Measurements from ENCODE around the gene DCPS.
A peak's percentile ranks its signal among the peaks of the same experiment; 100 is the strongest.
"Not testable (repeated sequence)": the region's sequence is repeated elsewhere in the genome, so short reads cannot be mapped to it uniquely, and the experiment has no call there.

The DCPS gene

GRCh38 chr11:126343051-126343450 lies 39.2 kb downstream of the DCPS start:
- no peak for FAIRE-seq

GRCh38 chr11:126344141-126345080 lies 40.6 kb downstream of the DCPS start:
- DNase-seq (ENCODE audit: low spot score): no peak
- FAIRE-seq: no peak

More at GRCh38 chr11:126343051-126343450, 39.2 kb downstream of the DCPS start:
- no peak for DNase-seq (ENCODE audit: low spot score)

GRCh38 chr11:126345283-126345682 lies 41.4 kb downstream of the DCPS start:
- DNase-seq (ENCODE audit: low spot score) (no peak), FAIRE-seq (no peak)

- DNase-seq (ENCODE audit: low spot score) (no peak), FAIRE-seq (no peak)
These were observed 42.1 kb downstream of the DCPS start for GRCh38 chr11:126345759-126346585.

GRCh38 chr11:126346586-126346940 lies 42.7 kb downstream of the DCPS start:
- DNase-seq (ENCODE audit: low spot score) (no peak), FAIRE-seq (no peak)

GRCh38 chr11:126346946-126347345 lies 43.1 kb downstream of the DCPS start:
- not testable (repeated sequence) for DNase-seq (ENCODE audit: low spot score); FAIRE-seq

- no peak for FAIRE-seq
- no peak for DNase-seq (ENCODE audit: low spot score)
These were observed 44.1 kb downstream of the DCPS start for GRCh38 chr11:126347751-126348668.

- DNase-seq (ENCODE audit: low spot score): no peak
- FAIRE-seq: no peak
These were observed 45.1 kb downstream of the DCPS start for GRCh38 chr11:126348806-126349582.

GRCh38 chr11:126350836-126351235 lies 47.0 kb downstream of the DCPS start:
- DNase-seq (ENCODE audit: low spot score) (no peak), FAIRE-seq (no peak)

GRCh38 chr11:126352163-126352562 lies 48.3 kb downstream of the DCPS start:
- no peak for FAIRE-seq

GRCh38 chr11:126352934-126353801 lies 49.3 kb downstream of the DCPS start:
- FAIRE-seq (peak; percentile 50), DNase-seq (ENCODE audit: low spot score) (peak; percentile 78)

More at GRCh38 chr11:126352163-126352562, 48.3 kb downstream of the DCPS start:
- no peak for DNase-seq (ENCODE audit: low spot score)

GRCh38 chr11:126354631-126355323 lies 50.9 kb downstream of the DCPS start:
- FAIRE-seq: no peak
- DNase-seq (ENCODE audit: low spot score): no peak

- DNase-seq (ENCODE audit: low spot score): peak; percentile 54
- FAIRE-seq: no peak
These were observed 51.6 kb downstream of the DCPS start, which contains the start of gene ST3GAL4 for GRCh38 chr11:126355324-126355925. Gene ST3GAL4, plus strand, starts transcription at chr11:126355686. Its CDS starts 50,470 bp downstream, at chr11:126406156.

- FAIRE-seq (no peak), DNase-seq (ENCODE audit: low spot score) (no peak)
These were observed 52.4 kb downstream of the DCPS start for GRCh38 chr11:126355926-126356897.

- FAIRE-seq: no peak
- DNase-seq (ENCODE audit: low spot score): no peak
These were observed 53.4 kb downstream of the DCPS start for GRCh38 chr11:126357055-126357962.

All from RCC 7860 (cell line).